CD4-positive, alpha-beta T cell treated with Interleukin-15 for 4 hours (primary cell): ENCODE measurements around the gene HSFY1.
"Not testable (repeated sequence)": the region's sequence is repeated elsewhere in the genome, so short reads cannot be mapped to it uniquely, and the experiment has no call there.

ENCODE experiments used
- DNase-seq: peaks from one replicate; pipeline ENCODE4 v3.0.0-alpha.2; 2020; ENCODE audit warnings: low spot score

Gene HSFY1, protein sequence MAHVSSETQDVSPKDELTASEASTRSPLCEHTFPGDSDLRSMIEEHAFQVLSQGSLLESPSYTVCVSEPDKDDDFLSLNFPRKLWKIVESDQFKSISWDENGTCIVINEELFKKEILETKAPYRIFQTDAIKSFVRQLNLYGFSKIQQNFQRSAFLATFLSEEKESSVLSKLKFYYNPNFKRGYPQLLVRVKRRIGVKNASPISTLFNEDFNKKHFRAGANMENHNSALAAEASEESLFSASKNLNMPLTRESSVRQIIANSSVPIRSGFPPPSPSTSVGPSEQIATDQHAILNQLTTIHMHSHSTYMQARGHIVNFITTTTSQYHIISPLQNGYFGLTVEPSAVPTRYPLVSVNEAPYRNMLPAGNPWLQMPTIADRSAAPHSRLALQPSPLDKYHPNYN

DNA sequence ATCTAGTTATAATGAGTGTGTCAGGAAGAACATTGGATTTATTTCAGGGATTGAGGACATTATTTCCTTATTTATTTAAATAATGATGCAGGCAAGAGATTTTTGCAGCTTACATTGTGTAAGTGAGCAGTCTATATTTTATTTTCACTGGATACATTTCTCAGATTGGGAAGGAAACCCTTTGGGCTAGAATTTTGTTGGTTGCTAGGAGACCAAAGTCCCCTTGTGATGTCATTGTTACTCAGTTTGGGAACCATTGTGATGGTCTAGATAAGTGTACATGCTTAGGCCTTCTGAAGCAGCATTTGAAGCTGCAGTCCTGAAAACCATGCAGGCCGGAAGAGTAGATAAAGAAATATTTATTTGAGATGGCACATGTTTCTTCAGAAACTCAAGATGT lies at the start of gene HSFY1:
HSFY1 (plus strand) TSS at position 301 of the 400 bp plus-strand sequence; CDS start at position 369, 68 bp downstream.
- not testable (repeated sequence) for DNase-seq

GRCh38 chrY:18504266-18504665 lies 42.3 kb upstream of the HSFY1 start:
- not testable (repeated sequence) for DNase-seq

- not testable (repeated sequence) for DNase-seq
Observed at GRCh38 chrY:18530995-18531655, 15.4 kb upstream of the HSFY1 start.

- DNase-seq: not testable (repeated sequence)
Observed at GRCh38 chrY:18538952-18539351, 7.6 kb upstream of the HSFY1 start.

GRCh38 chrY:18553132-18553531 lies 6.6 kb downstream of the HSFY1 start:
- DNase-seq: not testable (repeated sequence)

DNA sequence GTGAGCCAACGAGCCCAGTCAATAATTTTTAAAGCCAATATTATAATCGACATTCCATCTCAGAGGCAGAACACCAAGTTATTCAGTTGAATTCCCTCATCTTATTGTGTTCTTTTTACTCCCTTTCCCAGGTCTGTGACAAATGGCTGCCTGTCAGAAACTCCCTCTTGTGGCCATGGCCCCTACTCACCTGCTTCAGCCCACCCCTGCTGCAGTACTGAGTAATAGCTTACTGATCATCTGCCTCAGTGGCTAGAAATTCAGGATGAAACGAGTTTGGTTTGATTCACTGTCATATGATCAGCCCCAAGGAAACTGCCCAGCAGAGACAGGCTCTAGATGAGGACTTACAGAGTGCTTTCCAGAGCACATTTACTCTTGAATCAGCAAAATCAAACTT lies 19.4 kb downstream of the HSFY1 start:
- DNase-seq: not testable (repeated sequence)
